ENCODE results near the gene BABAM2.
"Not testable (repeated sequence)": the region's sequence is repeated elsewhere in the genome, so short reads cannot be mapped to it uniquely, and the experiment has no call there.

Gene BABAM2

DNA sequence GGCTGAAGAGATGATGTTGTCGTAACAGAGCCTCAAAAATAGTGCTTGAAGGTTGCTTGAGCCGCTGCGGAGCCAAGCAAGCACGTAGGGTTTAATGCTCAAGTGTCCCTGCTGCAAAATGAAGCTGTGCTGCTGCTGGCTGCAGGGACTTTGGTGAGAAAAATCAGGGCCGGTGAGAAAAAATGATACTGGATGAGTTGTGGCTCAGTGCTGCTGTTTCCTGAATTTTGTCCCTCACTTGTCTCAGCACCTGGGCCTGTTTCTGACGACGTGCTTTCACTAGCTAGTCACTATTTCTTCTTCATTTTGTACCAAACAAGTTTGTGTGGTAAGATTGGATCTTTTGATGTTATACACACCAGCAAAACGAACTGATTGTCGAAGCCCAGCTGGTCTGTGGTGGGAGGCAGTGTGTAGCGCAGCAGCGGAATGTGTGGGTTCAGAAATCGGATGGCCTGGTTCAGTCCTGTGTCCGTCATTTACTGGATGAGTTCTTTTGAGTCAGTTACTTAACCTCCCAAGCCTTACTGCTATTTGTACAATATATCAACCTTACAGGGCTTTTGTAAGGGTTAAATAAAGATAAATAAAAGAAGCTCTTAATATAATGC, 329.3 kb downstream of the BABAM2 start:
- DNase-seq: no peak

DNA sequence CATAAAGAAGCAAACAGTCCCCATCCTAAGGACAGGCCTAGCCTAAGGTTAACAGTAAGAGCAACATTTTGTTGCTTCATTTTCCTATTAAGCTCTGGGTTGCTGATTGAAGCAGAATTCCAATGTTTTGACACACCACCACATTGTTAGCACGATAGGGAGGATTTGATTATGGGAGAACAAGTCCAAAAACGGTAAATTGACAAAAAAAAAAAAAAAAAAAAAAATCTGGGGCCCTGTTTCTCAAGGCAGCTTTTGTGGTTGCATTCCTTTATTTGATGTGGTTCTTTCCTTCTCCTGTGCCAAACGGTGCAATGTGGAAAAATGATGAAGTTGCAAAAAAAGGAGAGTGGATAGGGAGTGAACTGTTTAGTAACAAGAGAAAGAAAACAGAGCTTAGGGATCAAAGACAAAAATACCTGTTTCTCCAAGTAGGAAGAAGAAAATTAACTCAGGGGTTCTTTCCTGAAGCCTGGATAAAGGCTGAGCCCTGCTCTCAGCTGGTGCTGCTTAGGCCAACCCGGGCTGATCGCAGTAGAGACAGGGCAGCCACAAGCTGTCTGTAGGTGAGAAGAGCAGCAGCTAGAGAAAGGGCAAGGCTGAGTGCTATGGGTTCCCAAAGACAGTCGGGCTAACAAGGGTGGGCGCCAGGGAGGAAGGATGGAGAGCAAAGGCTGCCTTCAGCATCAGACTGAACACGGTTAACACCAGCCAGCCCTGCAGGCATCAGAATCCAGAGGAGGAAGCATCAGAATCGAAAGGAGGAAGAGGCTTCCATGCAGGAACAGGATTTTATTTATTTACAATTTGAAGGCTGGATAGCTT, 334.3 kb downstream of the BABAM2 start:
- DNase-seq: no peak

GRCh38 chr2:28225473-28226080, 335.0 kb downstream of the BABAM2 start:
- no peak for DNase-seq

GRCh38 chr2:28226558-28226957, 336.0 kb downstream of the BABAM2 start:
- DNase-seq: no peak

GRCh38 chr2:28227498-28227897, 337.0 kb downstream of the BABAM2 start:
- no peak for DNase-seq

DNA sequence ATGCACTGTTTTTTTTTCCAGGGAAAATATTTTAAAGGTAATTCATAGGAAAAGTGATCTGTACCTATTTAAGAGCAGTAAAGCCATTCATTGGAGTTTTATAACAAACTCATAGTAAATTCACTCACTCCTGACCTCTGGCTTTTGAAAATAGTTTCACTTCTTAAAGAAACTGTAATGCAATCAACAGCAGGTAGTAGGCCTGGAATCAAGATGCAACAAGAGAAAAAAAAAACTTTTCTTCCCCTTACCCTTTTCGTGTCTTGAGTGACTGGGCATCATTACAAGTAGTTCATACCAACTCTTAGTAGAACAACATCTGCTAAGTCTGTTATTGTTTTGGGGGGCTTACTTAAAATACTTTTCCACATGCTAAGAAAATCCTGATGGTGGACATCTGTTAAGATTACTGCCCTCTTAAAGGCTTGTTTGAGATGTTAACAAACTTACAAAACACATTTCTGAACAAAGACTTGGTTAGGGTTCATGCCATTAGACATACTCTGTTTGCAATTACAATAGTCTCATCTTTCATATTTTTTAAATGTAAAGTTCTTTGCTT, 338.0 kb downstream of the BABAM2 start:
- DNase-seq: no peak

DNA sequence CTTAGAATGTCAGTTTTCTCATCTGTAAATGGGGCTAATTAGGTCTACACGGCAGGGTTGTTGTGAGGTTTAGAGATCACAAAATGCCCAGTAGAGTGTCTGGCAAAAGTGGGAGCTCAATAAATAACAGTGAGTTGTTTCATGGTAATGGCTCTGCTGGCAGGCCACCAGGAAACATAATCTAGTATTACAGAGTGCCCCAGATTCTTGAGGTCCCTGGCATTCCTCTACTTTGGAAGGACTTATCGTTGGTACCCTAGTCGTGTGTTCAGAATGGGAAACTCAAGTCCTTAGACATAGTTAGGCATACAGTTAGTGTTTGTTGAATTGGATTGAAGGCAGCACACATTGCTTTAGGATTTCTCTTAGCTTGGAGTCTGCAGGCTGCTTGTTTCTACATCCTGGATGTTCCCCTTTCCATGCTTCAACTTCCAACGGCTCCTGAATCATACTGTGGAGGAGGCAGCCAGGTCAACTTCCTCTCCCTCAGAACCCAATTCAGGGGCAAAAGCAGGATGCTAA, 340.6 kb downstream of the BABAM2 start:
- no peak for DNase-seq

DNA sequence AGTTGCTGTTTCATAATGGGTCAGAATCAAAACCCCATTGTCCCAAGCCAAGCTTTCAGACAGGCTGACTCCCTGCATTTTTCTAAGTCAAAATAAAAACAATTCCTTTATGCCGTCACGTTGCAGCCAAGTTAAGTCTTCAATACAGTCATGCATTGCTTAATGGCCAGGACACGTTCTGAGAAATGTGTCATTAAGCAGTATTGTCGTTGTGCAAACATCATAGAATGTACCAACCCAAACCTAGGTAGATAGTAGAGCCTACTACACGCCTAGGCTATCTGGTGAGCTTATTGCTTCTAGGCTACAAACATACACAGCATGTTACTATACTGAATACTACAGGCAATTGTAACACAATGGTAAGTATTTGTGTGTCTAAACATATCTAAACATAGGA, 341.8 kb downstream of the BABAM2 start:
- DNase-seq: no peak

- peak; percentile 32 for DNase-seq
Observed at GRCh38 chr2:28233164-28233676, 342.7 kb downstream of the BABAM2 start.

GRCh38 chr2:28234807-28235206, 344.3 kb downstream of the BABAM2 start:
- DNase-seq: no peak

- no peak for DNase-seq
Observed at GRCh38 chr2:28239207-28239606, 348.7 kb downstream of the BABAM2 start.

DNA sequence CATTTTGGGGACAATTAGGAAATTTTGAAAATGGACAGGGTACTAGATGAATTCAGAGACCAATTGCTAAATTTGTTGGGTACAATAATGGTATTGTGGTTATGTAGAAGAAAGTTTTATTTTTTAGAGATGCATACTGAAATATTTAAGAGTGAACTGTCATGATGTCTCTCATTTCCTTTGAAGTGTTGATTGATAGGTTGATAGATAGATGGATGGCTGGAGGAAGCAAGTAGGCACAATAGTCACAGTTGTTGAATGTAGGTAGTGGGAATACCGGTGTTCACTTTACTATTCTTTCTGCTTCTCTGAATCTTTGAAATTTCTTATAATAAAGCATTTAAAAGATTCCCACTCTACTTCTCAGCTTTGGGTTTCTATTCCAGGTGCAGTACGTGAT, 350.4 kb downstream of the BABAM2 start:
- DNase-seq: no peak

DNA sequence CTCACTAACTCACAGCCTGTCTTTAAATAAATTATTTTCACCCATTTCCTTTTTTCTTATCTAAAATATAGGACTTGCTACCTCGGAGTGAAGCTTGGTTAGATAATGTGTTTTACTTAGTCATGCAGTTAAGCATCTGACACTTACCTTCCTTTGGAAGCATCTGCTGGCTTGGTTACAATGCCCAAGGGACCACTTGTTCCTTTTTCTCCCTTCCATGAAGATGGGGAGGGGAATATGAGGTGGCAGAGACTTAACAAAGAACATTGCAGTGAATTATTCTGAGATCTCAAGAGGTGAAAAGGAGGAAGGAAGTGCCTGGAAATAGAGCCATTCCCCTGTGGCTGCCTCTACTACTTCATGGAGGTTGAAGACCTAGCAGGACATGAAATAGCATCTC, 356.8 kb downstream of the BABAM2 start:
- no peak for DNase-seq

- DNase-seq: no peak
Observed at GRCh38 chr2:28247734-28248133, 357.2 kb downstream of the BABAM2 start.

GRCh38 chr2:28248511-28248910, 358.0 kb downstream of the BABAM2 start:
- DNase-seq: no peak

DNA sequence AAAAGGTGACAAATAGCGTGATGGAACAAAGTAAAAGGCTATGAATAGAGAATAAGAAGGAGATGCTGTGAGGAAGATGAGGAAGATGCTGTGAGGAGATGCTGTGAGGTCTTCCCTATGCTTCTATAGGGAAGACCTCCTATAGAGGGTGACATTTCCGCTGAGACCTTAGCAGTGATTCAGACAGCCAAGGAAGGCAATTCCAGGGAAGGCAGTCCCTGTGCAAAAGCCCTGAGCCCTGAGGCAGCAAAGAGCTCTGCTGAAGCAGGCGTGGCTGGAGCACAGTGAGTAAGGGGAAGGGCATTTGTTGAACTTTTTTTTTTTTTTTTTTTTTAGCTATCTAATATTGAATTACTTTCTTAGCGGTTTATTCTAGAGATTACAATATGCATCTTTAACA, 359.5 kb downstream of the BABAM2 start:
- no peak for DNase-seq

DNA sequence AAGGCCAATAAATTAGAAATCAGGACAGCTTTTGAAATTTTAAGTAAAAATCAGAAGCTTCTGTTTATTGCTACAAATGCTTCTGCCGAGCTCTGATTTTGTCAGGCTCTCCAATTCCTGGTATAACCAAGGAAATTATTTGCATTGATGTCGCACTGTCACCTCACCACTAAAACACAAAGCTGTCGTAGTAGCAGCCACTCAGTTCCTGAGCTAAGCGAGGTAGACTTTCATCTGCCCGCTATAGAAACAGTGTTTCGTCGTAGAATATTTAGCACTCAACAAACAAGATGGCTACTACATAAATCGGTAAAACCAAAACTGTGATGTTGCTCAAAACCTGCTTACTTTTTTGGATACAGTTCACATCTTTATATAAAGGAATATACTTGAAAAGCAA, 360.8 kb downstream of the BABAM2 start:
- no peak for DNase-seq

DNA sequence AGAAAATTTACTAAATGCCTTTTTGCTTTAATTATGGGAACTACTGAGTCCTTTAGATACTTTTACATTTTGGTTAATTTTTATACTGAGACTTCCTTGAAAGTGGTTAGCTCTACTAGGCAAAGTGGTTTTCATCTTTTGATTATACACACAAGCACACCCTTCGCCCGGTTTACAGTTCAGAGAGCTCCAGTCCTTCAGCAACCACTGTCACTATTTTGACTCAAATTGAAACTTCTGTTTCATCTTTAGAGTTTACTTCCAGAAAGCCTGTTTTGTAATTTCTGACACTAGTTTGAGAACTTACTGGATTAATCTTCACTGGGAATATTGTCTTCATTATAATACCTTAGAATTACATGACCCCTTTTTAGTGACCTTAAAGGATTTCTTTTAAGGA, 361.8 kb downstream of the BABAM2 start:
- no peak for DNase-seq

GRCh38 chr2:28253543-28253942, 363.0 kb downstream of the BABAM2 start:
- no peak for DNase-seq

DNA sequence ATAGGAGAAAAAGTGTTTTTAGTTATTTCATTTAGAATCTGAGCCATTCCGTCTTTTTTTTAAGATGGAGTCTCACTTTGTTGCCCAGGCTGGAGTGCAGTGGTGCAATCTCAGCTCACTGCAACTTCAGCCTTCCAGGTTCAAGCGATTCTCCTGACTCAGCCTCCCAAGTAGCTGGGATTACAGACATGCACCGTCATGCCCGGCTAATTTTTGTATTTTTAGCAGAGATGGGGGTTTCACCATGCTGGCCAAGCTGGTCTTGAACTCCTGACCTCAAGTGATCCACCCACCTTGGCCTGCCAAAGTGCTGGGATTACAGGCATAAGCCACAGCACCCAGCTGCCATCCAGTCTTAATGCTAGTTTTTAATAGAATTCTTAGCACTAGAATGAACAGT, 364.7 kb downstream of the BABAM2 start:
- not testable (repeated sequence) for DNase-seq

GRCh38 chr2:28257182-28257581, 366.7 kb downstream of the BABAM2 start:
- DNase-seq: no peak

GRCh38 chr2:28259226-28259625, 368.7 kb downstream of the BABAM2 start:
- not testable (repeated sequence) for DNase-seq

DNA sequence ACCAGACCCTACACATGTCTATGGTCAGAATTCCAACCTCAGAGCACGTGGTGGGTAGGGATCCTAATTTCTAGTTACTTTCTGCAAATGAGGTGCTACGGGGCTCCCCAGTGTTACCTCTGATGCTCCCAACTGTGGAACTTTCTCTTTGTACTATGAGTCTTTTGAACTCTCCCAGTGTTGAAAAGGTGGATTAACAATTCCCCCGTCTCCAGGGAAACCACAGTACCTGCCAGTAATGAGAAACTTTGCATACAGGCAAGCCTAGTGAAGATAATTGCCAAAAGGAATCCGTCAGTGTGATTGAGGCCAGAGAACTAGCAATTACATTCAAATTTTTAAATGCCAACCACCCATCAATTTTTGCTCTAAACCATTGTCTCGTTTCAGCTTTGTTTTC, 373.2 kb downstream of the BABAM2 start:
- DNase-seq: no peak
